Lower leg skin (tissue), 3 donors: ENCODE measurements around the gene GALM.

ENCODE experiments used
- POLR2A ChIP-seq, 2 donors: fragments of 450-650 bp; IDR thresholded peaks; one replicate each; pipeline ENCODE4 v1.6.1; 2016 to 2017; ENCODE audit warnings: antibody characterized with exemption in 2 of 2, mild to moderate bottlenecking in 1 of 2, moderate library complexity in 1 of 2
- TF ChIP-seq, protein P1 (sequence below), 3 donors: fragments of 450-650 bp; IDR thresholded peaks; one replicate each; pipeline ENCODE4 v1.5.1; 2016; ENCODE audit warnings: antibody characterized with exemption in 3 of 3, mild to moderate bottlenecking in 3 of 3, moderate library complexity in 2 of 3

DNA sequence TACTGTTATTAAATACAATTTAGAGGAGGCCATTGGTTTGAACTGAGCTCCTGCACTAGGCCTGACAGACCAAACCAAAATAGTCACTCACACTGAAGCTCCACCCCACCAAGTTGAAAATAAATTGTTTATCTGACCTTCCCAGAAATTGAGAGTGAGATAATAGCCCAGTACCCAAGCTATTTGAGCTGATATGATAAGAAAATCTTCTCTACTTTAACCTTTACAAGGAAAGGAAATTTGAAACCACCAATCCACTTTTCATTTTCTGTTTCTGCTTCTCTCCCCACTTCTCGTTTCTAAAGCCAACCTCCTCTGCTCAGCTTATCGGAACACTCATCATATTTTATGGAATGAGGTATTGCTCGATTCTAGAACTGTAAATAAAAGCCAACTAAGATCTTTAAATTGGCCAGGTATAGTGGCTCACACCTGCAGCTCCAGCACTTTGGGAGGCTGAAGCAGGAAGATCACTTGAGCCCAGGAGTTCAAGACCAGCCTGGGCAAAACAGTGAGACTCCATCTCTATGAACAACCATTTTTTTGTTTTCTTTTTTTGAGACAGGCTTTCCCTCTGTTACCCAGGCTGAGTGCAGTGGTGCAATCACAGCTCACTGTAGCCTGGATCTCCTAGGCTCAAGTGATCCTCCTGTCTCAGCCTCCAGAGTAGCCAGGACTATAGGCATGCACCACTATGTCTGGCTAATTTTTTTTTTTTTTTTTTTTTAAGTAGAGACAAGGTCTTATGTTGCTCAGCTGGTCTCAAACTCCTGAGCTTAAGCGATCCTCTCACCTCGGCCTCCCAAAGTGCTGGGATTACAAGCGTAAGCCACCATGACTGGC lies 13.3 kb upstream of the GALM start:
- TF ChIP-seq, protein P1, sequence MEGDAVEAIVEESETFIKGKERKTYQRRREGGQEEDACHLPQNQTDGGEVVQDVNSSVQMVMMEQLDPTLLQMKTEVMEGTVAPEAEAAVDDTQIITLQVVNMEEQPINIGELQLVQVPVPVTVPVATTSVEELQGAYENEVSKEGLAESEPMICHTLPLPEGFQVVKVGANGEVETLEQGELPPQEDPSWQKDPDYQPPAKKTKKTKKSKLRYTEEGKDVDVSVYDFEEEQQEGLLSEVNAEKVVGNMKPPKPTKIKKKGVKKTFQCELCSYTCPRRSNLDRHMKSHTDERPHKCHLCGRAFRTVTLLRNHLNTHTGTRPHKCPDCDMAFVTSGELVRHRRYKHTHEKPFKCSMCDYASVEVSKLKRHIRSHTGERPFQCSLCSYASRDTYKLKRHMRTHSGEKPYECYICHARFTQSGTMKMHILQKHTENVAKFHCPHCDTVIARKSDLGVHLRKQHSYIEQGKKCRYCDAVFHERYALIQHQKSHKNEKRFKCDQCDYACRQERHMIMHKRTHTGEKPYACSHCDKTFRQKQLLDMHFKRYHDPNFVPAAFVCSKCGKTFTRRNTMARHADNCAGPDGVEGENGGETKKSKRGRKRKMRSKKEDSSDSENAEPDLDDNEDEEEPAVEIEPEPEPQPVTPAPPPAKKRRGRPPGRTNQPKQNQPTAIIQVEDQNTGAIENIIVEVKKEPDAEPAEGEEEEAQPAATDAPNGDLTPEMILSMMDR (IDR thresholded peaks at IDR 0.05): no peak
- TF ChIP-seq POLR2A (IDR thresholded peaks at IDR 0.05): no peak
